C4-2B (cell line): Measurements from ENCODE around the gene ANAPC16.

Experiments
- ZFX ChIP-seq: fragments of 450-650 bp; IDR thresholded peaks from 2 replicates; pipeline ENCODE4 v1.6.1; 2017
- TF ChIP-seq, protein P1 (sequence below): fragments of 450-650 bp; conservative IDR thresholded peaks from 2 replicates; pipeline ENCODE4 v1.5.1; 2017; ENCODE audit warnings: mild to moderate bottlenecking

DNA sequence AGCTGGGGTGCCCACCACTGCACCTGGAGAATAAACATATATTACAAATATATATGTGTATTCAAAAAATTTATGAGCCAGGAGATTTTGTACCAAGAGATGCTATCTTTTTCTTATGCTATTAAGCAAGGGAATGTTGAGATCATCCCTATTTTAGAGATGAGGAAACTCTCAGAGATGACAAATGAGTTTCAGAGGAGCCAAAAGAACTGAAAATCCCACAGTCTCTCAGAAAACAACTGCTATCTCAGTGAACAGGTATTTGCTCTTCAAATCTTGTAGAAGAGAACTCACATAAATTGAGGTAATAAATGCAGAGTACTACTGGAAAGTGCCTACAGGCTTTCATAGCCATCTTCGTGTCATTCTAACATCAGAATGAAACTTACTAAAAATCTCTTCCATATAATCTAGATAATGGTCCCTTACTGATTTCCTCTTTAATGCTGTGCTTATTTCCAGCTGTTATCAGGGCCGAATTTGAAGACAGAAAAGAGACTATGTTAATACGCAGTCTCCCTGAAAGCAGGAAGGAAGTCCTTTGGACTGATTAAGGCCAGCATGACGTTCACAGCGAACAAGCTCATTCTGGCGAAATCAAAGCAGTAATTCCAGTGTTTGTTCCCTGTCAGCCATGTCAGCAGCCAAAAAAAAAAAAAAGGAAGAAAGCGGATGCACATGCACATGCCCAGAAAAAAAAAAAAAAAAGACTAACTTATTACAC lies 29.4 kb upstream of the ANAPC16 start:
- TF ChIP-seq, protein P1, sequence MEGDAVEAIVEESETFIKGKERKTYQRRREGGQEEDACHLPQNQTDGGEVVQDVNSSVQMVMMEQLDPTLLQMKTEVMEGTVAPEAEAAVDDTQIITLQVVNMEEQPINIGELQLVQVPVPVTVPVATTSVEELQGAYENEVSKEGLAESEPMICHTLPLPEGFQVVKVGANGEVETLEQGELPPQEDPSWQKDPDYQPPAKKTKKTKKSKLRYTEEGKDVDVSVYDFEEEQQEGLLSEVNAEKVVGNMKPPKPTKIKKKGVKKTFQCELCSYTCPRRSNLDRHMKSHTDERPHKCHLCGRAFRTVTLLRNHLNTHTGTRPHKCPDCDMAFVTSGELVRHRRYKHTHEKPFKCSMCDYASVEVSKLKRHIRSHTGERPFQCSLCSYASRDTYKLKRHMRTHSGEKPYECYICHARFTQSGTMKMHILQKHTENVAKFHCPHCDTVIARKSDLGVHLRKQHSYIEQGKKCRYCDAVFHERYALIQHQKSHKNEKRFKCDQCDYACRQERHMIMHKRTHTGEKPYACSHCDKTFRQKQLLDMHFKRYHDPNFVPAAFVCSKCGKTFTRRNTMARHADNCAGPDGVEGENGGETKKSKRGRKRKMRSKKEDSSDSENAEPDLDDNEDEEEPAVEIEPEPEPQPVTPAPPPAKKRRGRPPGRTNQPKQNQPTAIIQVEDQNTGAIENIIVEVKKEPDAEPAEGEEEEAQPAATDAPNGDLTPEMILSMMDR = no peak
- no peak for TF ChIP-seq ZFX
